OCI-LY3 (cell line): Measurements from ENCODE around the gene TARM1.

Source experiments
- CTCF ChIP-seq: fragments of 200-600, 300-600 bp; sonication (generic); IDR thresholded peaks from 2 replicates; pipeline ENCODE4 v1.5.1; 2014; ENCODE audit warnings: antibody characterized with exemption, low read length, low read depth
- EZH2phosphoT487 ChIP-seq: fragments of 200-600 bp; shearing (Covaris generic); IDR thresholded peaks from 2 replicates; pipeline ENCODE4 v1.6.1; 2018; ENCODE audit warnings: antibody characterized with exemption, mixed run types, low read depth

- TF ChIP-seq CTCF: no peak
- no peak for TF ChIP-seq EZH2phosphoT487
Measured at GRCh38 chr19:54129617-54129996, 48.4 kb upstream of the TARM1 start.
